ENCODE measurements around the gene POMT1. TPM values are rescaled to one million over a fixed set of nuclear protein-coding genes. Genes with fewer than 3 reads are reported as not detected.
"Not testable (repeated sequence)": the region's sequence is repeated elsewhere in the genome, so short reads cannot be mapped to it uniquely, and the experiment has no call there.

The POMT1 gene
- total RNA-seq, 4 donors from 2014 or later, result 33.3 to 45.9 (median 38.0) TPM

- Histone ChIP-seq H3K36me3 (no peaks in the 10 kb centered on the region), H3K27ac (no peak overlapping the region), H3K9me3 (peaks cover 0 to 36% (median 8%) of the 10 kb centered on the region in 4 donors), H3K4me1 (peaks cover 0 to 19% (median 6%) of the 10 kb centered on the region in 4 donors), H3K27me3 (peaks cover 0 to 61% of the 10 kb centered on the region in 2 donors), H3K4me3 (peak overlapping the region in 1 of 4 donors; percentile 5)
- WGBS, 2 donors, result 1 to 3% methylated on average over 24 to 25 of the region's 30 CpGs
- TF ChIP-seq CTCF (IDR thresholded peaks at IDR 0.05) (no peak), EP300 (IDR thresholded peaks at IDR 0.05) (no peak), POLR2A (IDR thresholded peaks at IDR 0.05) (no peak)
- DNase-seq (ENCODE audit: low spot score in 2 of 2), result no peak
Measured at GRCh38 chr9:131545786-131546335, 43.1 kb downstream of the POMT1 start.

- H3K27me3 ChIP-seq, result peaks cover 0 to 65% of the 10 kb centered on the region in 2 donors
Measured at GRCh38 chr9:131546336-131547084, 43.8 kb downstream of the POMT1 start.

GRCh38 chr9:131549186-131549585 is 46.5 kb downstream of the POMT1 start:
- peaks cover 0 to 13% (median 0%) of the 10 kb centered on the region in 4 donors for H3K9me3 ChIP-seq
- not testable (repeated sequence) for DNase-seq (ENCODE audit: low spot score in 2 of 2); H3K27ac ChIP-seq; H3K4me3 ChIP-seq; H3K36me3 ChIP-seq
- H3K27me3 ChIP-seq, result peaks cover 0 to 88% of the 10 kb centered on the region in 2 donors
- 82 to 90% methylated on average over 10 of the region's 10 CpGs for WGBS, 2 donors
- peaks cover 0 to 19% (median 6%) of the 10 kb centered on the region in 4 donors for H3K4me1 ChIP-seq

More at GRCh38 chr9:131546336-131547084, 43.8 kb downstream of the POMT1 start:
- Histone ChIP-seq H3K4me1 (peaks cover 0 to 19% (median 6%) of the 10 kb centered on the region in 4 donors), H3K27ac (no peak overlapping the region), H3K4me3 (peak overlapping the region in 2 of 4 donors; percentile 18 to 27), H3K9me3 (peaks cover 0 to 36% (median 8%) of the 10 kb centered on the region in 4 donors), H3K36me3 (no peaks in the 10 kb centered on the region)
- DNase-seq (ENCODE audit: low spot score in 2 of 2), result no peak
- WGBS, 2 donors, result 4% methylated on average over 36 to 38 of the region's 49 CpGs
- no peak for TF ChIP-seq EP300 (IDR thresholded peaks at IDR 0.05)
- TF ChIP-seq CTCF (IDR thresholded peaks at IDR 0.05), result no peak
- no peak for TF ChIP-seq POLR2A (IDR thresholded peaks at IDR 0.05)

- DNase-seq (ENCODE audit: low spot score in 2 of 2); H3K9me3 ChIP-seq; H3K4me3 ChIP-seq; H3K36me3 ChIP-seq; H3K27ac ChIP-seq: not testable (repeated sequence)
- Histone ChIP-seq H3K4me1 (peaks cover 0 to 18% (median 6%) of the 10 kb centered on the region in 4 donors), H3K27me3 (peaks cover 0 to 84% of the 10 kb centered on the region in 2 donors)
- 69 to 73% methylated on average over 8 of the region's 8 CpGs for WGBS, 2 donors
Measured at GRCh38 chr9:131550465-131550864, 47.7 kb downstream of the POMT1 start.

GRCh38 chr9:131552030-131552429 is 49.3 kb downstream of the POMT1 start:
- H3K4me1 ChIP-seq, result peaks cover 0 to 2% (median 0%) of the 10 kb centered on the region in 4 donors
- 67 to 88% methylated on average over 6 of the region's 6 CpGs for WGBS, 2 donors
- no peaks in the 10 kb centered on the region for H3K36me3 ChIP-seq
- H3K27ac ChIP-seq, result no peak overlapping the region
- H3K27me3 ChIP-seq, result peaks cover 0 to 80% of the 10 kb centered on the region in 2 donors
- H3K9me3 ChIP-seq, result peaks cover 0 to 5% (median 0%) of the 10 kb centered on the region in 4 donors
- no peak overlapping the region for H3K4me3 ChIP-seq
- no peak for TF ChIP-seq EP300 (IDR thresholded peaks at IDR 0.05)
- TF ChIP-seq CTCF (IDR thresholded peaks at IDR 0.05), result no peak
- TF ChIP-seq POLR2A (IDR thresholded peaks at IDR 0.05), result no peak
- no peak for DNase-seq (ENCODE audit: low spot score in 2 of 2)
